ENCODE measurements around the gene CNGA4.

The CNGA4 gene, protein sequence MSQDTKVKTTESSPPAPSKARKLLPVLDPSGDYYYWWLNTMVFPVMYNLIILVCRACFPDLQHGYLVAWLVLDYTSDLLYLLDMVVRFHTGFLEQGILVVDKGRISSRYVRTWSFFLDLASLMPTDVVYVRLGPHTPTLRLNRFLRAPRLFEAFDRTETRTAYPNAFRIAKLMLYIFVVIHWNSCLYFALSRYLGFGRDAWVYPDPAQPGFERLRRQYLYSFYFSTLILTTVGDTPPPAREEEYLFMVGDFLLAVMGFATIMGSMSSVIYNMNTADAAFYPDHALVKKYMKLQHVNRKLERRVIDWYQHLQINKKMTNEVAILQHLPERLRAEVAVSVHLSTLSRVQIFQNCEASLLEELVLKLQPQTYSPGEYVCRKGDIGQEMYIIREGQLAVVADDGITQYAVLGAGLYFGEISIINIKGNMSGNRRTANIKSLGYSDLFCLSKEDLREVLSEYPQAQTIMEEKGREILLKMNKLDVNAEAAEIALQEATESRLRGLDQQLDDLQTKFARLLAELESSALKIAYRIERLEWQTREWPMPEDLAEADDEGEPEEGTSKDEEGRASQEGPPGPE

DNA sequence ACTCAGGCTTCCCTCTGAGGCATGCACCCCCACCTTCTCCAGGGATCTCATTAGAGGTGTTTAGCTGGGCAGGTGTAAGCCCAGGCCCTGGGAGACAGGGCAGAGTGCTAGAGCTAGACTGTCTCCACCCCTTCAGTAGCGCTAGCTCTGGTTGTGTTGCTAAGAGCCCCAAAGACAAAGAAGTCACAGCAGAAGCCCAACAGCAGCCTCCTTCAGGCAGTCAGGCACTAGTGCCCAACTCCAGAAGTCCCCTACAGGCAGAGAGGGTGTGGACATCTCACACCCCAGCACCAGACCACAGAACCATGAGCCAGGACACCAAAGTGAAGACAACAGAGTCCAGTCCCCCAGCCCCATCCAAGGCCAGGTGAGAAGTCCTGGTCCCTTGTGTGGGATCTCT, at the start of gene CNGA4:
Gene CNGA4 (plus strand): TSS at position 188 of the 400 bp plus-strand sequence. CDS start 118 bp downstream, at position 306.
- DNase-seq: no peak

DNA sequence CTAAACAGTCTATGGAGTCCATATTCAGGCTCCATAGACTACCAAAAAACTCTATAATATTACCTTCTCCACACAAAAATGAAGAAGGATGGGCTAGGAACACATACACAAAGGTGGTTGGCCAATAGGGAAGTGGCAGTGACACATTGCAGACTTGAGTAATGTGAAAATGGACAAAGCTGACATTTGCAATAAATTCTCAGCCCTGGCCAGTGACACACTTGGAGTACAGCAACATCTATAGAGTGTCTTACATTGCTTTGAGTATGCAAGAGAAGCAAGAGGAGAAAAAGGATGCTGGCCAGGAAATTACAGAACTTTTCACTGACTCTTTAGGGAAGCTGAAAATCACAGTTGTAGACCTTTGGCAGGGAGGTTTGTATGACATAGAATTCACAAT, 47.1 kb upstream of the CNGA4 start:
- no peak for DNase-seq

DNA sequence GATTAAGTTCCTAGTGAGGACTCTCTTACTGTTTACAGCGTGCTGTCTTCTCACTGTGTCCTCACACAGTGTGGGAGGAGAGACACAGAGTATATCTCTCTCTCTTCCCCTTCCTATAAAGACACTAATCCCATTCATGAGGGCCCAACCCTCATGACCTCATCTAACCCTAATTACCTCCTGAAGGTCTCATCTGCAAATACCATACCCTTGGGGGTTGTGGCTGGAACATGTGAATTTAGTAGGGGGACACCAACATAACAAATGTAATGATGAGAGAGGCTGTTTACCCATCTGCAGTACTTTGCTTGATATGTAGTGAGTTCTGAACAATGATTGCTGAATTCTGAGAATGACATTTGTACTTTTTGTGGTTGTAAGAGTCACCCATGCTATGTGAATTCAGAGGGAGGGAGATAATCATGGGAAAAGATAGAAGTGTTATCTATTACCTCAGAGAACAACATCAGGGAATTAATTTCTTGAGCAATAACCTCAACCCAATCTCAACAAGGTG, 44.8 kb upstream of the CNGA4 start:
- no peak for DNase-seq

DNA sequence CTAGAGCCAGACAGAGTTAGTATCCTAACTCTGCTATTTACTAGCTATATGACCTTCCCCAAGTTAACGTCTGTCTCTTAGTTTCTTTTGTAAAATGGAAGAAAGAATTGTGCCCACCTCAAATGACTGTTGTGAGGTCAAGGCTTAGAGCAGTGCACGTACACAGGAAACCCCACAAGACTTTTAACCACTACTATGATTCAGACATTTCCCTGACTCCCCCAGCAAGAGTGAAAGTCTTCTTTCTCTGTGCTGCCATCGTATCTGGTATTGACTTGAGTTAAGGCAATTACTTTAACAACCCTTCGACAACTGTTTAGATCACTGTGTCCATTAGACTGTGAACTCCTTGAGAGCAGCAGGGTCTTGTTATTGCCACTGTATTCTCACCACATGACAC, 42.5 kb upstream of the CNGA4 start:
- no peak for DNase-seq

DNA sequence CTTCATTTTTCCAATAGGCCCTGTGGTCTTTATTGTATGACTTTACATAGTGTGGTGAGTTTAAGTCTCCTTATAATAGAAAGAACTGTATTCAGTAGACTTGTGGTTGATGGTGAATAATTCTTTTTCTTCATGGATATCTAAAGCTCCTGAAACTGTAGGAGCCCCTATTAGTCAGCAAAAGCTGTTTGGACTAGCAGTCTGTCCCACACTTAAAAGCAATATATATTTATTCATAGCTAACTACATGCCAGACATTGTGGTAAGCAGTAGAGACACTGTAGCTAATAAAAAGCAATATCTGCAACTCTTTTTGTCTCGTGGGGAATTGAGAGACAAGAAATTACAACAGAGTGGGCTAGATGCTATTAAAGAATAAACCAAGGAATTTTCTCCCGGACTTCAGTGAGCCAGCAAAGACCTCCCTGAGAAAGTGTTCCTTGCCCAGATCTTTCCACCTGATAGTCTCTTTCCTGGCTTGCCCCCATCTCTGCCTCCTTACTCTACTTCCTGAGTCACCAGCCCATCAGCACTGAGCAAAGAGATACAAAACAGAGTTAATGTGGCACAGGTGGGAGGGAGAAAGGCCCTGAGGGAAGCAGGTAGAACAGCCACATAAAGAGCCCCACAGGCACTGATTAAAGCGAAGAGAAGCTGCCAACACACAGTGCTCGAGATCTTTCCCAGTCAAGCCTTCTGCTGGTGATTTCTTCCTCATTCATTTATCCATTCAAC, 41.3 kb upstream of the CNGA4 start:
- DNase-seq: no peak

DNA sequence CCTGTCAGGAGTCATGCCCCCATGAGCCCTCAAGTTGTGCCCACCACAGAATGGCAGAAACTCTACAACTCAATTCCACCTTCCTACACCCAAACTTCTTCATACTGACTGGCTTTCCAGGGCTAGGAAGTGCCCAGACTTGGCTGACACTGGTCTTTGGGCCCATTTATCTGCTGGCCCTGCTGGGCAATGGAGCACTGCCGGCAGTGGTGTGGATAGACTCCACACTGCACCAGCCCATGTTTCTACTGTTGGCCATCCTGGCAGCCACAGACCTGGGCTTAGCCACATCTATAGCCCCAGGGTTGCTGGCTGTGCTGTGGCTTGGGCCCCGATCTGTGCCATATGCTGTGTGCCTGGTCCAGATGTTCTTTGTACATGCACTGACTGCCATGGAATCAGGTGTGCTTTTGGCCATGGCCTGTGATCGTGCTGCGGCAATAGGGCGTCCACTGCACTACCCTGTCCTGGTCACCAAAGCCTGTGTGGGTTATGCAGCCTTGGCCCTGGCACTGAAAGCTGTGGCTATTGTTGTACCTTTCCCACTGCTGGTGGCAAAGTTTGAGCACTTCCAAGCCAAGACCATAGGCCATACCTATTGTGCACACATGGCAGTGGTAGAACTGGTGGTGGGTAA, 39.6 kb upstream of the CNGA4 start, which contains the start of gene OR52W1:
Gene OR52W1 (plus strand): TSS at position 51 of the 637 bp plus-strand sequence. CDS start 0 bp downstream, at position 51.
- DNase-seq: no peak

DNA sequence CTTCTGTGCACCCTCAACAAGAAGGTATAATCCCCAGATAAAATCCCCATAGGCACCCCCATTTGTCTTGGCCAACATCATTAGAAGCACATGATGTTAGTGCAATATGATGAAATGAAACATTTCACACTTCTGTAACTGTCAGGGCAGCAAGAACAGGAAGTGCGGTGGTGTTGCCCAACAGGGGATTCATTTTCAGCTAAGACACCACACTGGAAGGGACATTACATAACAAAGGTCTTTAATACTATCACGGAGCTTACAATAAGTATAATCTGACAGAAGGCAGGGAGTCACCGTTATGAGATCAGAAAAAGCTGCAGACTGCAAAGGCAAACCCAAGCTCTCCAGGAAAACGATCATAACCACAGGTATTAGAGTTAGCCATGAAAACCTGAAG, 37.9 kb upstream of the CNGA4 start:
- DNase-seq: no peak

DNA sequence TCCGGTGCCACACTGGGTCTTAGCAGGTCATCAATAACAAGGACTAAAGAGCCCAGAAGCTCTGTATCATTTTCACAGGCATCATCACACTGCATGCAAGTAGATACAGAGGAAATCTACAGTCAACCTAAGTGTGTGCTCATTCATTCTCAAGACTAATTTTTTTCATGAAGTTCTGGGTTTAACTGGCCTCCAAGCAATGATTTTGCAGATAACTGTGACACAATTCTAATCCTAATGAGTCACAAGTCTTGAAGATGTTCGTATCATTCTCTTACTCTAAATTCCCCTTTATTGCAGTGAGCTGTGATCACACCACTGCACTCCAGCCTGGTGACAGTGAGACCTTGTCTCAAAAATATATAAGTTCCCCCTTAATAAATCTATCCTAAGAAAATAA, 37.4 kb upstream of the CNGA4 start:
- no peak for DNase-seq

DNA sequence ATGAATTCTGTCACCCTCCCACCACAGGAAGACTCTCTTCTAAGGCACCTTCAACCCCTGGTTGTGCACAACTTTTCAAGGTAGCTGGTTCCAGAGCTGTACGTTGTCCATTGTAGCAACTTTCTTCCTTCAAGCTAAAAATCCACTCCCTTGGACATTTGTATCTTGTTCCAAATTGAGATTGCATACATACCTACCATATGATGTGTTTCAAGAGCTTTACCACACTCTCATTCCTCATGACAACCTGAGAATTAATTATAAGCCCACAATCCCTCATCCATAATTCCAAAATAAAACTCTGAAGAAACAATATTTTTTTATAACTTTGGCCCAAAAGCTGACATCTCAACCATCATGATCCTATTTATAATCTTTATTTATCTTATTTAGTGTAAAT, 36.8 kb upstream of the CNGA4 start:
- no peak for DNase-seq

DNA sequence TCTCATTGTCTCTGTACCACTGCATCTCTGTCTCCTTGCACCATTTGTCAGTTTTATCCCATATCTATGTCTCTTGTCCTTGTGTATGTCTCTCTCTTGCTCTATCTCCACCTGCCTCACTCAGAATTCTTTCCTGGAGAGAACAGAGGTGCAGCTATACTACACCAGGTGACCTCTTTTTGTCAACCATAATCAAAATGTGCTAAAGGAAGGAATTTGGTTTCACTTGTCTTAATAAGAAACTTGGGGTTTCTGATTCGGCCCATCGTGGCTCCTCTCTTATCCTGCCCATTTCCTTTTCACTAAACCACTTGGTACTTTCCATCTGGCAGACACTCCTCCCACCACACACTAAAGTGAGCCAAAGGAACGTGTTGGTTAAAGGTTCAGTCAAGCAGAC, 35.6 kb upstream of the CNGA4 start:
- no peak for DNase-seq

DNA sequence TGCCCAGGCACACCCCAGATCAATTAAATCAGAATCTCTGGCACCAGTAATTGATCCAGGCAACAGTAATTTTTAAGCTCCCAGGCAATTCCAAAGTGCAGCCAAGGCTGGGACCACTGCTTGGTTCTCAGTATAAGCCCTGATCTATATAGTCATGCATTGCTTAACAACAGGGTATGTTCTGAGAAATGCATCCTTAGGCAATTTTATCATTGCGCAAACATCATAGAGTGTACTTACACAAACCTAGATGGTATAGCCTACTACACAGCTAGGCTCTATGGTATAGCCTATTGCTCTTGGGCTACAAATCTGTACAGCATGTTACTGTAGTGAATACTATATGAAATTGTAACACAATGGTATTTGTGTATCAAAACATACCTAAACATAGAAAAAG, 34.2 kb upstream of the CNGA4 start:
- DNase-seq: no peak

DNA sequence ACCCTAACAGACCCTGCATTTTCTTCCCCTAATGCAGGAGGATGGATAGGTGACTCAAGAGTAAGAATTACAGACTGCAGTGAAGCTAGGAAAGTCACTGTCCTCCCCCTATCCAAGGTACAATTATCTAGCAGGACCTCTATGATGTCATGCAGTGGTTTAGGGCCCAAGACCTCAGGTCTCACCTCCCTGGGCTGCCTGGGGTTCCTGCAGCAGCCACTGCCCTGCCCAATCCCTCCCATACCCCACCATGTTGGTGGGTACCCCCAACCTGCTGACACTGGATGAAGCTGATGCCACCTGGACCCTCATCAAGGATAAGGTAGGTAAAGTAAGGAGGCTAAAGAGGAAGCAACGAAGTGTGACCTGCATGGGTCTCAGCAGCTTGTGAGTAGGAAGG, 33.5 kb upstream of the CNGA4 start, which contains the start of gene C11orf42:
Gene C11orf42 (plus strand): TSS at position 192 of the 400 bp plus-strand sequence. CDS start 59 bp downstream, at position 251.
- no peak for DNase-seq

DNA sequence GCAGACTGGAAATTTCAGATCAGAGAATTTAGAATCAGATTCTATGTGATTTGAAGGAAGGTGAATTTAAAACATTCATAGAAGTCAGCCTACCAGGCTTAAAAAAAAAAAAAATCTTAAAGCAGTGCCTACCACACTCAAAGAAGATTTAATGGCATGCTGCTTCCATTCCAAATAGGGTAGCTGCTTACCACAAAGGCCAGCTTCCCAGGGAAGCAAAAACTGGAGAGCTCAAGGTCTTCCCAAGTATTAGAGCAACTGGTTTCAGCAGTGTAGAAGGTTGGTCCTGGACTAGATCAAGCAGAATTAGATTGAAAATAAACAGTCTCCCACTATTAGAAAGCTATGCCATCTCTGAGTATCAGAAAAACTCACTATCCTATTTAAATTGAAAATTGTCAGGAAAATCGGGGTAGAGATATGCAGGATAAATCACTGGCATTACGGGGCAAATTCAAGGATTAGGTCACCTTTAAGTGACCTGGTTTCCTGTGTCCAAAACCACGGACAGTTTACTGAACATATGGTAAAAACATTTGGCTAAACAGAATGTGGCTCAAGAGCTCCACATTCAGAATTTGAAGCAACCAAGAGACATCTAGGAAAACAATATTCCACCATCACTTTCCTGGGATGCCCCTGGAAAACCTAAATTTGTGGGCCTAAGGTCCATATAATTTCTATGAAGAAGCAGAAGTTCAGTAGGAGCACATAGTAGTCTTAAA, 32.3 kb upstream of the CNGA4 start:
- no peak for DNase-seq

DNA sequence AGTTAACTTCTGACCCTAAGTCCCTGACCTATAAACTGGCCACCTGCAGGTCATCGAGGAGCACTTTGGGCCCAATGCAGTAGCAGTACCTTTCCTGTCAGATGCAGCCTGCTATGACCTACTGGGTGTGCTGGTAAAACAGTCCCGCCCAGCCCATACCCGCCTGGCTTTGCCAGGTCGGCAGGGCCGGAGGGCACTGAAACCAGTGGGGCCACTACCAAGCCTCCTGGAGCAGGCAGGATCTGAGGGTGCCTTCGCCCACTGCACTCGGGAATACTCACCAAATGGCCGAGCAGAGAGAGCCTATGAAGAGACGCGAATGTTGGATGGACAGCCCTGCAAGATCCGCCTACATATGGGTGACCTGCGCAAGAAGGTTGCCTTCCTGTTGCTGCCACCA, 29.1 kb upstream of the CNGA4 start:
- no peak for DNase-seq

DNA sequence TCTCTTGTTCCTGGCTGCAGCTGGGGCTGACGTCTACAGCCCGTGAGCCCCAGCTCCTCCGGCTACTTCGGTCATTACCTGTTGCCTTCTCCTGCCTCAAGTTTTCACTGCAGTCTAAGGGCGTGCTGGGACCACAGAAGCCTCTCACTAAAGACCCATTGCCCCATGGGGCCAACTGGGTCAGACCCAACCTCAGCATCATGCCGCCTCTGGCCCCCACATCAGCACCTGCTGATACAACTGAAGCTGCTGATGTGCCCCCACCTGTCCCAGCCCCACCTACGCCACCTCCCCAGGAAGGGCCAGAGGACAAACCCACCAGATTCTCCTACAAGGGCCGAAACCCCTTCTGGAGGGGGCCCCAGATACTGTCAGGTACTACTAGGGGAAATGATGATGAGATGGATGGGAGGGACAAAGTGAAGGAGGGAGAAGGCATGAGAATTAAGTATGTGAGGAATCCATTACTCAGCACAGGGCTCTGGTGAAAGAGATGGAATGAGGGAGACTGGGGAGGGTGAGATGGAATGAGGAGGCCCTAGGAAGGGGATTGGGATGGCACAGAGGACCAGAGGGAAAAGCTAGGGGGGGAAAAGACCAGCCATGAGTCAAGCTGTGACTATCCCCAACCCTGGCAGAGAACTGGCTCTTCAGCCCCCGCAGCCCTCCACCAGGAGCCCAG, 28.5 kb upstream of the CNGA4 start:
- DNase-seq: no peak

DNA sequence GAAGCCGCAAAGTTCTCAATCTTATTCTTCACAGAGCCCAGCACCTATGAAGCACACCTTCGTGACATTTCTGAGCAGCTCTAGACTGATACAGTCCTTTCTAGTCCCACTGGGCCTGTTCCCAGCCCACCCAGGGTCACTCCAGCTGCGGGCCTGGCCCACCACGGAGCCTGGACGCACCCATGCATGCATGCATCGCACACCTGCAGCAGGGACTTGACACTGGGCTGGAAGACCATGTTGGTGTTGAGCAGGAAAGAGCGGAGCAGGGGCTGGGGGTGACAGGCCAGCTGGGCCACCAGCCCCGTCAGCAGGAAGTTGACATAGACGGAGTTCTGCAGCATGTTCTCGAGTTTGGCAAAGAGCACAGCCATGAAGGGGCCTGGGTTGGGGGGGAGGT, 24.4 kb upstream of the CNGA4 start:
- no peak for DNase-seq

DNA sequence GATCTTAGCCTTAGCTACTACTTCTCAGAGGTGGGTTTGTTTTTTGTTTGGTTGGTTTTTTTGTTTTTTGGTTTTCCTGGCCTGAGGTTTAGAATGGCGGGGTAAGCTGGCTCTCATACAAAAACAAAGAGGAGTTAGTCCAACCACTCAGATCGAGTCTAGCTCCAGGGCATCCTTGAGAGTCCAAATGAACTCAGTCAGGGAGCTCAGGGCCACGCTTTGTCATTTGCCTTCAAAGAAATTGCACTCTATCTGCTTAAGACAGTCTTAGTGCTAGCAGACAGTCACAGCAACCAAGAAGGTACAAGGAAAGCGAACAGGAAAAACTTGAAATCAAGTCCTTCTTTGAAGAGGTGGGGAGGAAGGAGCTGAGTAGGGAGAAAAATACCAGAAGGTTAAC, 22.4 kb upstream of the CNGA4 start:
- DNase-seq: no peak

DNA sequence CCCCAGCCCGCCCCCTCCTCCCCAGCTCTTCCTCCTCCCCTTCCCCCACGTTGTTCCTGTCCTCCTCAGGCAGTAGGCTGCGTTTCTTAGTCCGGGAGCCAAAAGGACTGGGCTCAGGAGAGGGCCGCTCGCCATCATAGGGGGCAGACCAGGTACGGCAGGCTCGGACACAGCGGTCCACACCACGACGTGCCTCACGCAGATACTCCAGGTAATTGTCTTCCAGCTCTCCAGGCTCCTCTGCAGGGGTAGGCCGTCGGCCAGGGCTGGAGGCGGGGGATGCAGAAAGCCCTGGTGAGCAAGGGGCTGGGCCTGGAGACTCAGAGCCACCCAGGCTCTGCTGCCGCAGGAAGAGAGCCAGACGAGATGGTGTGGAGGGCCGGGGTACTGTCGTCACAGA, 21.2 kb upstream of the CNGA4 start:
- no peak for DNase-seq

DNA sequence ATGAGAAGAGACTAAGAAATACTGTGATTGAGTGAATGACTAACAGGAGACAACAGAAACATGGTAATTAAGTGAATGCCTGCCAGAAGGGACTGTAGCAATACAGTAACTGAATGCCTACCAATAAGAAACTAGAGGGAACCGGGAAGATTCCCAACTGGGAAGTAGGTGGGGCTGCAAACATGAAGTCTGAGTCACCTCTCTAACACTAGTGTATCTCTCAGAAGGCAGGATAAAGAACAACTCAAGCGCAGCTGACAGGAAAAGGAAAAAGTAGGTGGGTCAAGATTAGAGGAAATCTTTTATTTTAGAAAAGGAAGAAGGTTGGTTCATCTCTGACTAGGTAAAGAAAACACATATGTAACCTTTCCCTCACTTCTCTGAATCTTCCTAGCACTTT, 19.5 kb upstream of the CNGA4 start:
- no peak for DNase-seq

DNA sequence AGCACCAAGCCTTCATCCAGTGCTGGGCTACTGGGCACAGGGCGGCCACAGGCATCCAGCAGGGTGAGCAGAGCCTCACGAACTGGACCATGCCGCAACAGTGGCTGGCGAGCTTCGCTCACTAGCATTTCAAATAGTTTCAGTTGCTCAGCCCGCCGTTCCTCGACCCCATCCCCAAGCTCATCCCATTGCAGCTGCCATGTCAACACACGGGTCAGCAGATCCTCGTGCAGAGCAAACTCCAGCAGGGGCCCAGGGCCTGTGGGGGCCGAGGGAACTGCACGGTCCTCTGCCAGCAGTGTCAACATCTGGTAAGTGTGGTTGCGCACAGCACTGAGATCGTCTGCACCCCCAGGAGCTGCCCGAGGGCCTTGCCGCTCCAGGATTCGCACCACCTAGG, 15.0 kb upstream of the CNGA4 start:
- DNase-seq: no peak

DNA sequence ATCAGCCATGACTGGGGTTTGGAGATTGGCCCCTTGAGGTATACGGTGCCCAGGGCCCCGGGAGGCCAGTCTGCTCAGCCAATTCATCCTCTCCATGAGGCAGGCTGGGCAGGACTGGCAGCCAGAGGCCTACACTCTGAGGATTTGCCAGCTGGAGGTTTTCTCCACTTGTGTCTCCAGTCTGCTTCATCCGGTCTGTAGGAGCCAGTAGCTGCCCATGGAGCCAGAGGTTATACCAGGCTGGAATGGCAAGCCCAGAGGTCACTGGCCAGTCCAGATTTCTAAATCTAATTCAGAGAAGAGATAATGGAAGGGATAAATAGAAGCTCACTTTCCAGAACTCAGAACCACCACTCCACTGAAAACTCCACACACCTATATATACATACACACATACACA, 14.5 kb upstream of the CNGA4 start:
- DNase-seq: no peak

DNA sequence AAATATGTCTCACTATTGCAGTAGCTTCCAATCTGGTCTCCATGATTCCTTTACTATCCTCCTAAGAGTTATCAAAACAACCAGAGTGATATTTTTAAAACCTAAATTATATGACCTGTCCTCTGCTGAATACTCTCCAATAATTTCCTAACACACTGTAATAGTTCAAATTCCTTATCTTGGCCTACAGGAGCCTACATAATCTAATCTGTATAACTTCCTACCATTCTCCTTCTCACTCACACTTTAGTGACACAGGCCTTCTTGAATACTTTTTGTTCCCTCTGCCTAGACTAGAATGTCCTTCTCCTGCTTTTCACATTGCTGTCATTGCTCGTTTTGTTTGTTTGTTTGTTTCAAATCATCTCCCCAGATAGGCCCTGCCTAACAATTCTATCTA, 13.9 kb upstream of the CNGA4 start:
- no peak for DNase-seq
